IMR-90 (cell line): Measurements from ENCODE around the gene AFAP1L1.

Experiments
- CEBPB ChIP-seq: IDR thresholded peaks from 2 replicates; pipeline ENCODE4 v1.6.1; 2012; ENCODE audit warnings: low read depth, low read length, improper control_type of control experiment
- CTCF ChIP-seq: conservative IDR thresholded peaks from 2 replicates; pipeline ENCODE4 v1.5.1; 2012; ENCODE audit warnings: mild to moderate bottlenecking, low read depth, low read length, improper control_type of control experiment
- MAFK ChIP-seq: IDR thresholded peaks from 2 replicates; pipeline ENCODE4 v1.6.1; 2012; ENCODE audit warnings: low read depth, low read length, improper control_type of control experiment
- MAZ ChIP-seq: IDR thresholded peaks from 2 replicates; pipeline ENCODE4 v1.6.1; 2012; ENCODE audit warnings: low read depth, mild to moderate bottlenecking, low read length, improper control_type of control experiment, moderate library complexity, borderline replicate concordance
- POLR2A ChIP-seq: IDR thresholded peaks from 2 replicates; pipeline ENCODE4 v1.6.1; 2012; ENCODE audit warnings: mild to moderate bottlenecking, low read depth, low read length
- RAD21 ChIP-seq: IDR thresholded peaks from 2 replicates; pipeline ENCODE4 v1.6.1; 2012; ENCODE audit warnings: low read length, improper control_type of control experiment
- RCOR1 ChIP-seq: IDR thresholded peaks from 2 replicates; pipeline ENCODE4 v1.6.1; 2012; ENCODE audit warnings: mild to moderate bottlenecking, low read length, improper control_type of control experiment; ENCODE audit not compliant: insufficient replicate concordance
- RFX5 ChIP-seq: IDR thresholded peaks from 2 replicates; pipeline ENCODE4 v1.8.0; 2012; ENCODE audit warnings: low read depth, mild to moderate bottlenecking, low read length, moderate library complexity
- USF2 ChIP-seq: fragments of 150-350 bp; IDR thresholded peaks from 2 replicates; pipeline ENCODE4 v1.6.1; 2017; ENCODE audit warnings: mild to moderate bottlenecking, antibody characterized with exemption, low read length, low read depth

GRCh38 chr5:149323621-149324205, 52.1 kb downstream of the AFAP1L1 start:
- TF ChIP-seq CEBPB (peak; percentile 24; the same call in 1 of the 2 replicates), CTCF (no peak), USF2 (no peak), RAD21 (no peak), MAFK (no peak), POLR2A (no peak), RFX5 (no peak), RCOR1 (no peak), MAZ (no peak)
